H1 (cell line): Measurements from ENCODE around the gene C19orf73. TPM values are rescaled to one million over a fixed set of nuclear protein-coding genes. Genes with fewer than 3 reads are reported as not detected.

Experiments used
- CTCF ChIA-PET: fragments of 300-600 bp; sonication (Branson Sonifier 250); formaldehyde crosslinking; loops from one replicate; lab custom pipeline; 2021; ENCODE audit not compliant: partially characterized antibody; lab: Charles Lee
- POLR2A ChIA-PET: fragments of 300-600 bp; sonication (Branson Sonifier 250); formaldehyde crosslinking; loops from one replicate; lab custom pipeline; 2021; ENCODE audit warnings: inconsistent platforms; ENCODE audit not compliant: partially characterized antibody; lab: Charles Lee
- DNase-seq, 2 experiments: peaks; one replicate each; pipeline versions ENCODE4 v3.0.0 to v3.0.0-alpha.2; 2010 to 2022; ENCODE audit warnings: low spot score in 2 of 2, low read depth in 1 of 2, mixed read lengths in 1 of 2
- FAIRE-seq: peaks from 2 replicates; lab custom pipeline; 2011; peaks lifted over from hg19 to GRCh38; lab: Jason Lieb, UNC
- H2AFZ ChIP-seq: 2 replicates; pipeline ENCODE4 v1.8.1; 2012; ENCODE audit warnings: low read length, inconsistent platforms
- H2AK5ac ChIP-seq: 2 replicates; pipeline ENCODE4 v1.6.1; 2013; ENCODE audit warnings: low read depth, low read length
- H2BK120ac ChIP-seq: replicated peaks from 2 replicates; pipeline ENCODE3; 2013; ENCODE audit warnings: low read depth, low read length, inconsistent platforms
- H2BK12ac ChIP-seq: 2 replicates; pipeline ENCODE4 v1.6.1; 2013; ENCODE audit warnings: low read depth, low read length
- H2BK15ac ChIP-seq: 2 replicates; pipeline ENCODE4 v1.6.1; 2013; ENCODE audit warnings: low read length
- H2BK20ac ChIP-seq: 2 replicates; pipeline ENCODE4 v1.6.1; 2013; ENCODE audit warnings: low read length
- H2BK5ac ChIP-seq: 2 replicates; pipeline ENCODE4 v1.6.1; 2013; ENCODE audit warnings: low read depth, low read length
- H3K14ac ChIP-seq: 2 replicates; pipeline ENCODE4 v1.6.1; 2013; ENCODE audit warnings: inconsistent platforms; ENCODE audit not compliant: insufficient read length
- H3K18ac ChIP-seq: 2 replicates; pipeline ENCODE4 v1.6.1; 2013; ENCODE audit warnings: low read length; ENCODE audit errors: extremely low read depth
- H3K23ac ChIP-seq: 2 replicates; pipeline ENCODE4 v1.6.1; 2013; ENCODE audit warnings: inconsistent platforms; ENCODE audit not compliant: insufficient read length
- H3K23me2 ChIP-seq: 2 replicates; pipeline ENCODE4 v1.6.1; 2013; ENCODE audit warnings: low read depth, low read length
- H3K27ac ChIP-seq: 2 replicates; pipeline ENCODE4 v1.6.1; 2011; ENCODE audit warnings: low read depth, low read length, inconsistent platforms
- H3K27me3 ChIP-seq, 4 experiments: replicated peaks in 1 of 4; 1 replicate in 1 of 4; 2 replicates in 3 of 4; pipeline versions ENCODE4 v1.6.1 to v1.8.1; 2011 to 2013; ENCODE audit warnings: low read length in 3 of 4, mild to moderate bottlenecking in 3 of 4, inconsistent platforms in 2 of 4, mixed read lengths in 2 of 4, moderate library complexity in 1 of 4; ENCODE audit not compliant: control insufficient read depth in 3 of 4, insufficient read depth in 3 of 4; ENCODE audit errors: extremely low read depth in 1 of 4
- H3K36me3 ChIP-seq, 4 experiments: 2 replicates each; pipeline versions ENCODE4 v1.6.1 to v1.8.1; 2011 to 2013; ENCODE audit warnings: mild to moderate bottlenecking in 4 of 4, low read length in 3 of 4, moderate library complexity in 2 of 4, control low read depth in 1 of 4, inconsistent platforms in 1 of 4; ENCODE audit not compliant: insufficient read depth in 4 of 4, control insufficient read depth in 2 of 4
- H3K4ac ChIP-seq: replicated peaks from 2 replicates; pipeline ENCODE3; 2013; ENCODE audit warnings: low read length, low read depth, mixed read lengths, inconsistent platforms; ENCODE audit not compliant: insufficient read length
- H3K4me1 ChIP-seq, 4 experiments: replicated peaks in 1 of 4; 1 replicate in 1 of 4; 2 replicates in 3 of 4; pipeline versions ENCODE4 v1.6.1 to v1.8.1; 2011 to 2013; ENCODE audit warnings: low read length in 3 of 4, inconsistent platforms in 2 of 4, mixed read lengths in 1 of 4; ENCODE audit not compliant: insufficient read depth in 4 of 4, control insufficient read depth in 3 of 4
- H3K4me2 ChIP-seq, 2 experiments: 2 replicates each; pipeline versions ENCODE4 v1.6.1 to v1.8.1; 2011 to 2013; ENCODE audit warnings: low read depth in 2 of 2, low read length in 2 of 2, control low read depth in 1 of 2, inconsistent platforms in 1 of 2, mild to moderate bottlenecking in 1 of 2; ENCODE audit not compliant: insufficient read depth in 1 of 2
- H3K4me3 ChIP-seq, 4 experiments: fragments of 200-600, 300-600 bp in 1 of 4; sonication (generic), shearing (Covaris generic), sonication (Bioruptor Twin) in 1 of 4; 2 replicates each; pipeline versions ENCODE4 v1.5.1 to v1.8.1; 2011 to 2016; ENCODE audit warnings: low read length in 4 of 4, low read depth in 3 of 4, control low read depth in 2 of 4, inconsistent platforms in 2 of 4, mild to moderate bottlenecking in 2 of 4, mixed read lengths in 1 of 4, moderate library complexity in 1 of 4; ENCODE audit not compliant: insufficient read depth in 2 of 4; ENCODE audit errors: extremely low read depth in 1 of 4
- H3K56ac ChIP-seq: replicated peaks from 2 replicates; pipeline ENCODE3; 2013; ENCODE audit warnings: low read depth, mild to moderate bottlenecking, mixed read lengths, low read length, inconsistent platforms; ENCODE audit not compliant: insufficient read length
- H3K79me1 ChIP-seq: 2 replicates; pipeline ENCODE4 v1.6.1; 2013; ENCODE audit warnings: low read depth, low read length, control low read depth
- H3K79me2 ChIP-seq, 2 experiments: 2 replicates each; pipeline versions ENCODE4 v1.6.1 to v1.8.1; 2012 to 2013; ENCODE audit warnings: low read length in 2 of 2, mild to moderate bottlenecking in 2 of 2, inconsistent platforms in 1 of 2; ENCODE audit not compliant: insufficient read depth in 2 of 2, control insufficient read depth in 1 of 2
- H3K9ac ChIP-seq, 4 experiments: replicated peaks in 1 of 4; 1 replicate in 1 of 4; 2 replicates in 3 of 4; pipeline versions ENCODE4 v1.6.1 to v1.8.1; 2011 to 2013; ENCODE audit warnings: low read depth in 3 of 4, low read length in 3 of 4, control low read depth in 2 of 4, mild to moderate bottlenecking in 2 of 4, moderate library complexity in 2 of 4, inconsistent platforms in 1 of 4; ENCODE audit errors: extremely low read depth in 1 of 4
- H3K9me3 ChIP-seq, 2 experiments: 2 replicates each; pipeline versions ENCODE4 v1.6.1 to v1.8.1; 2012 to 2013; ENCODE audit warnings: mild to moderate bottlenecking in 2 of 2, moderate library complexity in 2 of 2, control low read depth in 1 of 2, inconsistent platforms in 1 of 2, low read depth in 1 of 2, low read length in 1 of 2, mixed read lengths in 1 of 2; ENCODE audit not compliant: insufficient read depth in 2 of 2
- H4K20me1 ChIP-seq, 2 experiments: replicated peaks in 1 of 2; 2 replicates each; pipeline versions ENCODE3 to v1.8.1; 2011 to 2013; ENCODE audit warnings: inconsistent platforms in 2 of 2, low read length in 2 of 2, mild to moderate bottlenecking in 1 of 2; ENCODE audit not compliant: insufficient read depth in 2 of 2, control insufficient read depth in 1 of 2
- H4K5ac ChIP-seq: 2 replicates; pipeline ENCODE4 v1.6.1; 2013; ENCODE audit warnings: low read length, low read depth, mixed read lengths, inconsistent platforms; ENCODE audit not compliant: insufficient read length
- H4K8ac ChIP-seq: 2 replicates; pipeline ENCODE4 v1.8.0; 2013; ENCODE audit warnings: mild to moderate bottlenecking, moderate library complexity, low read length, inconsistent platforms; ENCODE audit not compliant: insufficient read depth; ENCODE audit errors: extremely low read depth
- H4K91ac ChIP-seq: replicated peaks from 2 replicates; pipeline ENCODE3; 2013; ENCODE audit warnings: low read length, mixed read lengths, inconsistent platforms; ENCODE audit not compliant: insufficient read length
- SUZ12 ChIP-seq: fragments of 200-600 bp; sonication (generic); IDR thresholded peaks from 2 replicates; pipeline ENCODE4 v1.6.1; 2012; ENCODE audit warnings: mild to moderate bottlenecking, inconsistent platforms, low read length, moderate library complexity, mixed read lengths
- WGBS, 2 experiments: shearing (Covaris generic) in 1 of 2; methylation state at CpG; one replicate each; pipeline versions ENCODE4 v1.1.6 to v1.1.7; 2013 to 2015; ENCODE audit warnings: low lambda C conversion rate in 2 of 2, mixed read lengths in 2 of 2, inconsistent platforms in 1 of 2, low coverage in 1 of 2, missing lambda C conversion rate in 1 of 2; ENCODE audit not compliant: insufficient replicate concordance in 2 of 2, insufficient coverage in 1 of 2, insufficient read length in 1 of 2; ENCODE audit errors: extremely low coverage in 1 of 2, missing lambda C conversion rate in 1 of 2; 5-methylcytosine and 5-hydroxymethylcytosine counted together
- polyA plus RNA-seq, 7 experiments: library from polyadenylated mRNA; depleted of rRNA in 3 of 7; stranded (reverse) in 5 of 7; unstranded in 2 of 7; fragments of >200 nt in 5 of 7; fragments of 200-250 nt in 2 of 7; gene quantifications; 1 replicate in 5 of 7; 2 replicates in 1 of 7; 4 replicates in 1 of 7; pipeline versions ENCODE4 v1.2.1 to v1.2.3, GENCODE V29; 2011 to 2013; ENCODE audit warnings: missing spikeins in 2 of 7, mixed read lengths in 2 of 7
- total RNA-seq: library from RNA; stranded (reverse); fragmentation: NEBNext Ultra II Directional; extraction: Animal tissue kit (Norgen Biotek cat#: 25700); gene quantifications from 2 replicates; pipeline ENCODE4 v1.2.1, GENCODE V29; 2021

Gene C19orf73
- total and polyA plus RNA-seq, 2 of the 8 experiments (the other 6 are each of a cell fraction or from before 2014, with no cell fraction given): 2.5 to 4.6 TPM

GRCh38 chr19:49154279-49154678 lies 35.3 kb upstream of the C19orf73 start:
- Histone ChIP-seq H3K18ac (no peak overlapping the region), H2AFZ (no peak overlapping the region), H2BK15ac (peak overlapping the region; percentile 82; the same call in 1 of the 2 replicates), H2BK120ac (no peak overlapping the region), H3K56ac (no peak overlapping the region), H3K36me3 (no peaks in the 10 kb centered on the region), H4K8ac (no peak overlapping the region; the same call in 1 of the 2 replicates), H4K20me1 (no peaks in the 10 kb centered on the region), H3K14ac (no peak overlapping the region), H3K9me3 (no peaks in the 10 kb centered on the region), H2AK5ac (peak overlapping the region; percentile 58), H2BK5ac (no peak overlapping the region), H3K23ac (no peak overlapping the region), H2BK12ac (peak overlapping the region; percentile 45; the same call in 1 of the 2 replicates), H2BK20ac (no peak overlapping the region), H3K4me1 (peaks cover 0 to 26% (median 16%) of the 10 kb centered on the region in 4 experiments; a peak in 6 of 7 replicates), H3K9ac (no peak overlapping the region), H3K27ac (no peak overlapping the region), H3K4me3 (no peak overlapping the region), H4K5ac (no peak overlapping the region), H3K27me3 (peaks cover 0 to 14% (median 9%) of the 10 kb centered on the region in 4 experiments; a peak in 4 of 7 replicates), H3K79me1 (no peaks in the 10 kb centered on the region), H3K4ac (no peak overlapping the region), H3K23me2 (peaks cover 27% of the 10 kb centered on the region), H4K91ac (peak overlapping the region; percentile 61), H3K79me2 (no peaks in the 10 kb centered on the region), H3K4me2 (no peak overlapping the region; a peak in 1 of 4 replicates)
- WGBS, 2 experiments: 89% methylated on average over 6 of the region's 6 CpGs; no CpG with 5 or more reads in 1 of the 2 experiments
- FAIRE-seq (no peak), DNase-seq (no peak)
- CTCF ChIA-PET: interaction anchor here (2.0 to 2.2 kb wide), 2 partner anchors 8 to 57 kb away, joined by 8 to 9 read pairs; no protein-coding TSS in a partner anchor
- POLR2A ChIA-PET: no interaction called here
- no peak for TF ChIP-seq SUZ12
